GM18505 (cell line): ENCODE data around the gene CASKIN2.
A peak's percentile ranks its signal among the peaks of the same experiment; 100 is the strongest.
"Not testable (repeated sequence)": the region's sequence is repeated elsewhere in the genome, so short reads cannot be mapped to it uniquely, and the experiment has no call there.

Experiments
- ATAC-seq: cut with Tn5 transposase; IDR thresholded peaks from one replicate; pipeline ENCODE4 v1.9.1; 2021; ENCODE audit not compliant: unreplicated experiment
- POLR2A ChIP-seq: IDR thresholded peaks from 4 replicates; pipeline ENCODE4 v1.6.1; 2011; ENCODE audit warnings: borderline replicate concordance; ENCODE audit not compliant: insufficient read depth, insufficient read length; ENCODE audit errors: extremely low read depth

The CASKIN2 gene

DNA sequence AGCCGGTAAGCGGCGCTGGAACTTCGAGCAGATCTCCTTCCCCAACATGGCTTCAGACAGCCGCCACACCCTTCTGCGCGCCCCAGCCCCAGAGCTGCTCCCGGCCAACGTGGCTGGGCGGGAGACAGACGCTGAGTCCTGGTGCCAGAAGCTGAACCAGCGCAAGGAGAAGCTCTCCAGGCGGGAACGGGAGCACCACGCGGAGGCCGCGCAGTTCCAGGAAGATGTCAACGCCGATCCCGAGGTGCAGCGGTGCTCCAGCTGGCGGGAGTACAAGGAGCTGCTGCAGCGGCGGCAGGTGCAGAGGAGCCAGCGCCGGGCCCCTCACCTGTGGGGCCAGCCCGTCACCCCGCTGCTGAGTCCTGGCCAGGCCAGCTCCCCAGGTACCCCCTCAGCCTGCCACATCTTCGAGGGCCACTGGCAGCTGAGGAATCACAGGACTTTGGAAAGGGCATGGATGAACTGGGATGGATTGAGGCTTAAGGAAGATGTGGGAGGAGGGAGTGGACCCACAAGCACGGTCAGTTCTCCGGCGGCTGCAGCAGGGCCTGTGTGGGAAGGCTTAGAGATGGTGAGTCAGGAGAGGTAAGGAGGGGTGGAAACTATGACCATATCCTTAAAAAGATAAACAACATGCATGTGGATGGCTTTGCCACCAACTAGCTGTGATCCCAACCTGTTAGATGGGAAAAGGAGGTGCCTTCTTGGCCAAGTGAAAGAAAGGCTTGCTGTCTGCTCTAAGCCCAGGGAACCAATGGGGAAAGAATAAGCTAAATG is 6.8 kb upstream of the CASKIN2 start:
- TF ChIP-seq POLR2A: no peak
- ATAC-seq: no peak

GRCh38 chr17:75521290-75521689 is 6.0 kb upstream of the CASKIN2 start:
- ATAC-seq: no peak
- TF ChIP-seq POLR2A: no peak

DNA sequence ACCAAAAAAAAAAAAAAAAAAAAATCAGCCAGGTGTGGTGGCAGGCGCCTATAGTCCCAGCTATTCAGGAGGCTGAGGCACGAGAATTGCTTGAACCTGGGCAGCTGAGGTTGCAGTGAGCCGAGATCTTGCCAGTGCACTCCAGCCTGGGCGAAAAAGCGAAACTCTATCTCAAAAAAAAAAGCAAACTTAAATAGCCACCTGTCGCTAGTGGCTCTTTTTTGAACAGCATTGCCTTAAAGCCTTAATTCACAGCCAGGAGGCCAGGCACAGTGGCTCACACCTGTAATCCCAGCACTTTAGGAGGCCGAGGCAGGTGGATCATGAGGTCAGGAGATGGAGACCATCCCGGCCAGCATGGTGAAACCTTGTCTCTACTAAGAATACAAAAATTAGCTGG is 5.1 kb upstream of the CASKIN2 start:
- ATAC-seq: not testable (repeated sequence)

- ATAC-seq: no peak
- TF ChIP-seq POLR2A: no peak
These were observed 3.7 kb upstream of the CASKIN2 start for GRCh38 chr17:75518983-75519537.

DNA sequence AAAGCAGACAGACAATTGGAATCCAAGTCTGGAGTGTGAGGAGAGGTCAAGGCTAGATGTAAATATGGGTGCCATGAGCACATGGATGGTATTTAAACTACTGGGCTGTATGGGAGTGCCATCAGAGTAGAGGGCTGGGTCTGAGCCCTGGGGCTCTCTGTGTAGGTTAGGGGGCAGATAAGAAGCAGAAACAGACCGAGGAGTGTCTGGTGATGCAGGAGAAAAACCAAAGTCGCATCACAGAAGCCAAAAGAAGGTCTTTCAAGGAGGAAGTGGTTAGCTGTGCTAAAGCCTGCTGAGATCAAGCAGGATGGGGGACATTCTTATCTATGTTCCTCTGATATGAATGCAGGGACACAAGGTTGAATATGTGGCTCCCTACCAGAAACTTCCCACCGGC is 2.9 kb upstream of the CASKIN2 start:
- no peak for TF ChIP-seq POLR2A
- no peak for ATAC-seq

- no peak for TF ChIP-seq POLR2A
- no peak for ATAC-seq
These were observed 2.0 kb upstream of the CASKIN2 start for GRCh38 chr17:75517297-75517865.

GRCh38 chr17:75516619-75517296 is 1.4 kb upstream of the CASKIN2 start:
- TF ChIP-seq POLR2A: no peak
- peak; percentile 18 for ATAC-seq

GRCh38 chr17:75516255-75516618 is 900 bp upstream of the CASKIN2 start, which contains the start of gene TSEN54:
Gene TSEN54 (plus strand): TSS chr17:75516528. CDS start chr17:75516561, 33 bp downstream.
- peak; percentile 69 for ATAC-seq
- no peak for TF ChIP-seq POLR2A

DNA sequence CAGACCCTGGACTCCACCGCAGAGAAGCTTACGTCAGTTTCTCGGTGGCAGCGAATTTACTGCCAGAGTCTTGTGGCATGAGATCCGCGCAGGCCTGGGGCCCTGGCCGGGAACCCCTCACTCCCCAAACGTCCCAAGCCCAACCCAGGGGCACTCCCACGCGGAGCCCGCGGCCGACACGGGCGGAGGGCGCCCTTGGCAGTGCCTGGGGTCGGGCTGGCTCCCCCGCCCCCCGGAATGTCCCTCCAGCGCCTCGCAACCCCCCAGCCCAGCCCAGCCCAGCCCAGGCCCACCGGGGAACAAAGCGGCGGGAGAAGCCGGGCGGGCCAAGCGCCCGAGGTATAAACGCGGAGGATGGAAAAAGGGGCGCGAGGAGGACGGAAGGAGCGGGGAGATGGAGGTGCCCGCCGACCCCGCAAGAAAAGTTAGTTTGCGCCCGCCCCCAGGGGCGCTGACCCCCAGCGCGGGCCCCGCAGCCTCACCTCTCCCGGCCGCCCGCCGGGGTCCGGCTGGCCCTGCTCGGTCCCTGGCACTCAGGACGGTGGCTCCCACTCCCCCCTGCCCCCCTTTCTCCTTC is 330 bp downstream of the CASKIN2 start:
- ATAC-seq: no peak
- no peak for TF ChIP-seq POLR2A

DNA sequence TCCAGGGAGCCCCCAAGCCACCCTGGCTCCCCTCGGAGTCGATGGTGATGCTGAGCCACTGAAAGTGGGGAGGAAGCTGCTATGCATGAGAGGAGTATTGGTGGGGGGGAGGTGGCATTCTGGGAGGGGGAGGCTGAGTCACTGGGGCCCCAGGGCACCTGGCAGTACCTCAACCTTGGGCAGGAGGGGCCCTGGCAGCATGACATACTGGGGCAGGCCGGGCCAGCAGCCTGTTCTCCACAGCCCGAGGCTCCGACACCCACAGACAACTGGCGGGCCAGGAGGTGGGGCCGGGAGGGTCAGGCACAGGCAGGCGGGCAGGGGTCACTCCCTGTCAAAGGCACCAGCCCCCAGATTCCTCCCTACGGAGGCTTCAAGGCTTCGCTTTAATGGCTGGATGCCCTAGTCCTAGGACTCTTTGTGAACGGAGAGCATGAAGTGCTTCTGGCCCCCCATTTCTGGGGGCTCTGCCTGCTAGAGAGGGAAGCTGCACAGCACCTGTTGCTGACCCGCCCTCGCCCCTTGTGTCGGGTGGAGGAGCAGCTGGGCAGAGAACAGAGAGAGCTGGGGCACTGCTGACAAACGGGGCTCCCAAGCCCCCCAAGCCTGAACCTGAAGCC is 928 bp downstream of the CASKIN2 start:
- no peak for ATAC-seq
- TF ChIP-seq POLR2A: no peak

- TF ChIP-seq POLR2A: no peak
- no peak for ATAC-seq
These were observed 1.7 kb downstream of the CASKIN2 start for GRCh38 chr17:75513641-75514000.

- no peak for TF ChIP-seq POLR2A
- no peak for ATAC-seq
These were observed 2.3 kb downstream of the CASKIN2 start for GRCh38 chr17:75512926-75513640.

- ATAC-seq: no peak
These were observed 3.4 kb downstream of the CASKIN2 start for GRCh38 chr17:75511610-75512575.

More at GRCh38 chr17:75511610-75512575, 3.4 kb downstream of the CASKIN2 start:
- TF ChIP-seq POLR2A: no peak
